IPS-NIHi7 (cell line): Measurements from ENCODE around the gene C2CD4D.

Source experiments
- DNase-seq: peaks from one replicate; pipeline ENCODE4 v3.0.0; 2012; ENCODE audit warnings: mixed read lengths; ENCODE audit errors: extremely low spot score

C2CD4D gene

DNA sequence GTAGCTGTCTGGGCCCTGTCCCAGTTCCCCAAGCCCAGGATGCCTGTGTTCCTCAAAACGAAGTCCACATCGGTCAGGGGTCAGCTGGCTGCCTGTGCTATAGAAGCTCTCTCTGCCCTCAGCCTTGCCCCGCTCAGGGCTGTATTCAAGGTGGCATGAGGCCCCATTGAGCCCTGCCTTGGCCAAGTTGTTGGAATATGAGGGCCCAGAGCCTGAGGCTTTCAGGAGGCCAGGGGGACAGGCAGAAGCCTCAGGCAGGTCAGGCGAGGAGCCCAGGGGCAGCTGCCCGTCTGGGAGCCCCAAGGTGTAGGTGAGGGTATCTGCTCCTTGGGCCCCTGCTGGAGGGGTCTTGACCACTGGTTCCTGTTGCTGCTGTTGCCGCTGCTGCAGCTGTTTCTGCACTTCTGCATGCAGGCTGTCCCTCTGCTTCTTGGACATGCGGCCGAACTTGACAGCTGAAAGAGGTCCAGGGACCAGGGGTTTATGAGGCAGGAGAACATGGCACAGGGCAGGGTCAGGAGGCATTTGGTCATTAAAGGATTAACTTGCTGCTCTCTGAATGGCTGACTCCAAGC, 24.6 kb downstream of the C2CD4D start:
- no peak for DNase-seq

DNA sequence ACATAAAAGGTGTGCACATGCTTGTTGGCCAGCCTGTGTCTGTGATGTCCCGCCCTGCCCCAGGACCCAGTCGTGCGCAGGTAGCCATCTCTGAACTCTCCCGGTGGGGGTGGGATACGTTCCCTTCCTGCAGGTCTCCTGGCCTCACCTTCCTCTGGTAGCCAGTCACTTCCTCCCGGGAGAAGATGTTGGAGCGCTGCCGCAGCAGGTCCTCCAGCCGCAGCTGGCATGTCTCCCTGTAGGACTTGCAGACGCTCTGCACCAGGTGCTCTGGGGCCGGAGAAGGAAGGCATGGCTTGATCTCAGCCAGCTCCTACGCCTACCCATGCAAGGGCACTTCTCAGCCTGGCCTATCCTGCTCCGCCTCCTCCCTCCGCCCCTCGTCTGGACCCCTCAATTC, 25.2 kb downstream of the C2CD4D start:
- DNase-seq, result no peak

DNA sequence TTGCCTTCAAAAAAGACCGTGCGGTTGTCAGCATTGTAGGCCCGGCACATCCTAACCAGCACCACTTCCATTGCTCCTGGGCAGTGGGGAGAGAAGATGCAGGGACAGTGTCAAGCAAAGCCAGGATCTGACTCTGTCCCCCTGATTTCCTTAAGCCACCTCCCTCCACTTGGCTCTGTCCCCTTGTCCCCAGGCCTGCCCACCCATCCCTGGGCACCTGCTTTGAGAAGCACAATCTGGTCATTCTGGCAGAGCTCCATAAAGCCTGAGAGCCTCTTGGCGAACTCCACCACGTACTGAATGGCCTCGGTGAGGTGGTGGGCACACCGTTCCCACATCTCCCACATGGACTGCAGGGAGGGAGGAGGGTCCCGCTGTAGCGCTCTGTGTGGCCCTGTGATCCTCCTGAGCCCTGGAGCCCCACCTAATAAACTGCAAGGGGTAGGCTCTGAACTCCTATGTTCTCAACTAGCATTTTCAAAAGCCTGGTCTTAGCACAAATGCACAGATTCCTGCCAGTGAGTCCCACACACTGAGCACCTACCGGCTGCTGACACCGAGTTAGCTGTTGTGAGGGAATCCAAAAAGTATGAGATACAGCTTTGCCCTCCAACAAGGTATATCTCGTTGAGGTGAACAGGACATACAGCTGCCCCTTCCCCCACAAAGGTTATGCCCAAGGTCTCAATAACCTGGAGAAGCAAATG, 26.2 kb downstream of the C2CD4D start:
- DNase-seq, result no peak

DNA sequence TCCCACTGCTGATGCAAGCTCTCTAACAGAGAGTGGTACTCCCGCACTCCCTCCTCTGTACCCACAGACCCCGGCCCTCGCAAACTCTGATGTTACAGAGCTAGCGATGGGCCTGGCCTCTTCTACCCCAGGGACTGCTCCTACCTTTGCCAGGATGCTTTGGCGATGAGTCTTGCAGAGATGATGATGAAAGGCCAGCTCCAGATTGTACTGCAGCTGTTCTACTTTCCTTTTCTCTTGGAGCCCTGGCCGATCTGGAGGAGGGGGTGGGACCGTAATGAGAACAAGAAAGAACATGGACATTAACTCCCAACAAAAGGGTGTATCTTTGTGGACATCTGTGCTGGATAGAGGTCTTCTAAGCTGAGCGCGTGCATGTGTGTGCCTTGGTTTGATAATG, 28.4 kb downstream of the C2CD4D start:
- no peak for DNase-seq

DNA sequence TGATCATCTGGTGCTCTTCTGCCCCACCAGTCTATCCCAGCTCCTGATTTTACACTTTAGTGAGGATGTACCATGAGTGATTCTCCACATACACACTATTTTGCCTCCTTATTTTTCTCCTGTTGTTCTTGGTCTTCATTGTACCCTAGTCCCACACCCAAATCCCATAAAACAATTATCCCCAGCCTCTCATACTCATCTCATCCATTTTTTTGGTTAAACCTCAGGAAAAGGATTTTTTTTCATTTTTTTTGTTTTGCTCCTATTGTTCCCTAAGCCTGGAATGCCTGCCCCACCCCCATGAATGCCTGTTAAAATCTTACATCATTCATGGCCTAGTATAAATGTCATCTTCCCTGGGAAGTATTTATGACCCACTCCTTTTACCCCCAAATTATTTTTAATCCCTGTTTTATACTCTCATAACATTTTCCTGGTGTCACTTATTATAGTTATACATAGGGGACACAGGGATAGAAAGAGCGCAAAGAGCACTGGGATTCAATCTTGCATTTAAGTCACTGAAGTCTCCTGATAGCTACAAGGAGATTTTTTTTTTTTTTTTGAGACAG, 29.5 kb downstream of the C2CD4D start:
- no peak for DNase-seq

DNA sequence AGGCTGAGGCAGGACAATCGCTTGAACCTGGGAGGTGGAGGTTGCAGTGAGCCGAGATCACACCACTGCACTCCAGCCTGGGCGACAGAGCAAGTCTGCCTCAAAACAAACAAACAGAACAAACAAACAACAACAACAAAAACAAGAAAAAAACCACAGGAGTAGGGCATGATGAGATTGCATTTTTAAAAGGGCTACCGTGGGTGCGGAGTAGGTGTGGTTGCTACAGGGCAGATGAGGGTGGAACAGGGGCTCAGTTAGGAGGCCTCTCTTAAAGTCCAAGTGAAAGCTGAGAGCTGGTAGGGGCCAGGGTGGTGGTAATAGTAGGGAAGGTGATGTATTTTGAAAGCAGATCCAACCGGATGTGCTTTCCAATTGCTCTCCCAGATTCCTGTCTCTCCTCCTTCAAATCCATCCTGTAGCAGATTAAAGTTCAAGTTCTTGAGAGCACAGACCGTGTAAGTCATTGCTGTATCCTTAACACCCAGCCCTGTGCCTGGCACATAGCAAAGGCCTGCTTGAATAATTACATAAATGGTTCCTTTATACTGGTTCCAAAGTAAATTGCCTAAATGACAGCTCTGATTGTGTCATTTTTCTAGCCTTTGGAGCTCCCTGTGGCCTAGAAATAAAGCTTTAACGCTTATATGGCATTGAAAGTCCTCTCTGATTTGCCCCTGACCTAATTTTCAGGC, 30.2 kb downstream of the C2CD4D start:
- no peak for DNase-seq

DNA sequence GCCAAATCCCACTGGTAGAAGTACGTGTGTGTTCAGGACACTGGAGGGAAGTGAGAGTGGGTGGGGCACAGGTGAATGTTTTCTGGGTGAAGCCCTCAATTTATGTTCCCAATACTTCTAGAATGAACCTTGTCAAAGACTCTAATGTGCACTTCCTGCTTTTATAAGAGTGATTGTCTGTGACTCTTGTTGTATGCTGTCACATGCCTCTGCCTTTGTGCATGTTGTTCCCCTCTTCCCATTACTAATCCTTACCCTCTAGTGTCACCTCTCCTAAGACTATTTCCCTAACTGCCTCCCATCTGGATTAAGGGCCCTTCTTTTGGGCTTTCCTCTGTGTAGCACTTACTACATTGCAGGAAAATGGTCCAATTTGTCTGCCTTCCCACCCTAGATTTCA, 31.9 kb downstream of the C2CD4D start:
- DNase-seq, result no peak

DNA sequence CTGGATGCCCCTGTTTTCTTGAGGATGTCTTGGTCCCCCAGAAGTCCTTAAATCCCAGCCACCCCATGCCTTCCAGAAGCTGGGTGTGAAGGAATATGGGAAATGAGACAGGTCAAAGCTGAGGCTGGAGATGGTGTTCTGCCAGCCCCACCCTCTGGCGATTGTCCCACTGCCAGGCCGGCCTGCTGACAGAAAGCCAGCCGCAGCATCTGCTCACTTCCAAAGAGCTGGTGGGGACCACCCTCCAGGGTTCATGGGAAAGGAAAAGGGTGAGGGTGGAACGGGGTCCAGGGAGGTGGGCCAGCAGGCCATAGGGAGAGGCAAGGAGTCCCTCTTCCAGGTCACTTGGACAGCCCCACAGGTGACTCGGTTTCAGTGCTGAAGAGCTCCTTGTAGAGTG, 32.5 kb downstream of the C2CD4D start:
- DNase-seq, result no peak

DNA sequence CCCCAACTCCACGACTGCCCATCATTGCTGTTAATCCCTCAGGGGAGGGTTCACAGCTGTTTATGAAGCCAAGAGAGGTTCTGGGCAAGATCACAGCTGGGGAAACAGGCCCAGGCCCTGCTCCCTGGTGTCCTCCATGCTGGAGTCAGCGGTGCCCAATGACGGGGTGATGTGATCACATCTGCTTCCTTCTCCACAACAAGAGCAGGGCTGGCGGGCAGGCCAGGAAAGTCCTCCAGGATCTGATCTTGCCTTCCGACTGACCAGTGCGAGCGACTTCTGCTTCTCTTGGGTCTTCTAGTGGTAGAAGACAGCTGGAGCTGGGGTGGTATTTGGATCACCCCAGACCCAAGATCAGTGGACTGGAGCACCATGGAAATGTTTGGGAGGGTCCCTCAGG, 33.5 kb downstream of the C2CD4D start:
- DNase-seq, result no peak

DNA sequence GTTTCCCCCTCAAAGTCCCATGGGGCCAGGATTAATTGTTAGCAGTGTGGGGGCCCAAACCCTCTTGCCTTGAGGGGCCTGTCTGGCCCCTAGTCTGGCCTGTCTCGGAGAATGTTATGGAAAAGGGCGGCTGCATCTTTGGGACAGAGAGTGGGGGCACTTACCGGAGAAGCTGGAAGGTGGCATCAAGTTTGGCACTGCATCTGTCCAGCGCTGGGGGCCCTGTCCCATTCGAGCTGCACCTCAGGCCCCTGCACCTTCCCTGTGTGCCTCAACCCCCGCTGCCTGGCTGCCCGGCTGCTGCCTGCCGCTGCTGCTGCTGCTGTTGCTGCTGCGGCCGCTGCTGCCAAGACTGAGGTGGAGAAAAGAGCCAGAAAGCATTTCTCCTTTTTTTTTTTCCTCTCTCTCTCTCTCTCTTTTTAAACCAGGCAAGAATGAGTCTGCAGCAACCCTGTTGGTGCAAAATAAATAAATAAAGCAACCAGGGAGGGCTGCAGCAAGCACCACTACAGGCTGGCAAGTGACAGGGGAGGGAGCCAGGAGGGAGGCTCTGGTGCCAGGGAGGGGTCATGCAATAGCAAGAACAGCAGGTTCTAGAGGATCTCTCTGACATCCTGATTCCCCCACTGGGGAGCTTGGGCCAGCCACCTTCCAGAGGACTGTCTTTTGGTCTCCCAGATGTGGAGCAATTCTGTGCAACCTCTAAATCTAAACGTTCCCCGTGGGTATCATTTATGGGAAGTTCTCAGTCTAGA, 34.4 kb downstream of the C2CD4D start, which contains the start of gene LINGO4:
Gene LINGO4 (minus strand): TSS at position 354 of the 755 bp plus-strand sequence. CDS start 2,715 bp downstream, outside the sequence.
- no peak for DNase-seq

DNA sequence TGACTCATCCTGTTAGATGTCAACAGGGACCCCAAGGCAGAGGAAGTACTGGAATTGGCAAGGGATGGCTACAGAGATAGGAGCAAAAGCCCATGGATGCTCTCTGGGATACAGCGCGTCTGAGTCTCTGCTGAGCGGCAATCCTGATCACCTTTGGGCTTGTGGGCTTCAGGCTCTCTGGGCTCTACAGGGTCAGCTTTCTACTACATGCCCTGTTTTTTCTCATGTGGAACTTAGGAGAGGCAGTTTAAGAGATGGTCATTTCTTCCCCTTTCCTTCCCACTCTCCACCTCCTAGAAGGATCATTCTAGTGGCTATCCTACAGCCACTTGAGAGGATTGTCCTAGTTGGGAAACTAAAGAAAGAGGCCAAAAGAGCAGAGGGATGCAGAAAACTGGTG, 35.7 kb downstream of the C2CD4D start:
- no peak for DNase-seq

DNA sequence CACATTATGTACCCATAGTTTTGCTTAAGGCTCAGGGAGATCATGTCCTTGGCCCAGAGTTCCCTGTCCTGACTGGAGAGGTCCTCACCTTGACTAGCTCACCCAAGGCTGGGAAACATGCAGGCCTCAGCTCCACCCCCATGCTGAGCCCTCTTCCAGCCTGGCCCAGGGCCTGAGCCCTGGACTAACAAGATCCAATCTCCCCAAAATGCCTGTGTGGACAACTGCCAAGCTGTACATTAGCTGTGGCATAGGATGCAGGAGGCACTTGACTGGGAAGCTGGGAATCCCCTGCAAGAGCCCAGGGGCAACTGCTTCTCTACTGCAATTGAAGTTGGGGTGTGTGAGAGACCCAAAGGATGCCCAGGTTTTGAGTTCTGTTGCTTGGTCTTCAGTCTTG, 36.5 kb downstream of the C2CD4D start:
- DNase-seq, result no peak

DNA sequence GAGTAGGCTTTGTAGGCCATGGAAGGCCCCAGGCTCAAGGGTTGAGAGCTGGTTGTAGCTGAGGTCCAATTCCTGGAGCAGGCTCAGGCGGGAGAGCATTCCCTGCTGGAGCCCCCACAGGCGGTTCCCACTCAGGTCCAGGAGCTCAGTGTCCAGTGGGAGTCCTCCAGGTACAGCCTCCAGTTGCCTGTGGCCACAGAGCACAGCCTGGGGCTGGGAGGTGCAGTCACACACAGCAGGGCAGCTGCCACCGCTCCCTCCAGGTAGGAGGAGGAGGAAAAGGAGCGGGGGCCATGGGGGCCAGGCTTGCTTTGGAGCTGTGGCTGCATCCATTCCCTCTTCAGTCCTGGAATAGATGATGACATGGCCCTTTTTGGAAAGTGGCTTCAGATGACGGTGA, 37.2 kb downstream of the C2CD4D start:
- no peak for DNase-seq

DNA sequence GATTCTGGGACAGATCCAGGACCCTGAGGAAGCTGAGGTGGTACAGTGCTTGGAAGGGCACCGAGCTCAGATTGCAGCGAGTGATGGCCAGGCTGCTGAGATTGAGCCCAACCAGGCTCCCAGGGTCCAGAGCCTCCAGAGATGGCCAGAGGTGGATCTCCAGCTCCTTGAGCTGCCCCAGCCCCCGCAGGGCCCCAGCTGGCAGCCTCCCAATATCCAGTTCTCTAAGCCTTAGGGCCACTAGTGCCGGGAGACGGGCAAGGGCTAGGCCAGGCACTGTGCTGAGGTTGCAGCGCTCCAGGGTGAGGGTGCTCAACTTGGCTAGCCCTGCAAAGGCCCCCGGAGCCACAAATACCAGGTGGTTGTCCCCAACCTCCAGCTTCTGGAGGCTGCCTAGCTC, 37.8 kb downstream of the C2CD4D start:
- DNase-seq, result no peak

DNA sequence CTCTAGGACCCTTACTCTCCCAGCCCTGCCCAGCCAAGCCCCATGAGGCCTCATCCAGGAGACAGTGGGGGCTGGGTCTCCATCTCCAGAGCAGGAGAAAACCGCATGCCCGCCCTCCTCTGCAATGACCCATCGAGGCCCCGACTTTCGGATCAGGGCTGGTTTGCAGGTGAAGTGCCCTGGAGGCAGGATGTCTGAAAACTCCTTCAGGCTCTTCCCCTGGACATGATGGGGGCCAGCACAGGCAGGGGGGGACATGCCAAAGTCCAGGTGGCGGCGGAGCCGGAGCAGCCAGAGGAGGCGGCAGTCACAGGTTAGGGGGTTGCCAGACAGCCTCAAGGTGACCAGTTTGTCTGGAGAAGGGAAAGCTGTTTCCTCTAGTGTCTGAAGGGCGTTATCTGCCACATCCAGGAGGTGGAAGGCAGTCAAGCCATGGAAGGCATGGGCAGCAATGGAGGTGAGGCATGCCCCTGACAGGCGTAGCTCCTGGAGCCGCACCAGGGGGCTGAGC, 38.3 kb downstream of the C2CD4D start:
- DNase-seq, result no peak

DNA sequence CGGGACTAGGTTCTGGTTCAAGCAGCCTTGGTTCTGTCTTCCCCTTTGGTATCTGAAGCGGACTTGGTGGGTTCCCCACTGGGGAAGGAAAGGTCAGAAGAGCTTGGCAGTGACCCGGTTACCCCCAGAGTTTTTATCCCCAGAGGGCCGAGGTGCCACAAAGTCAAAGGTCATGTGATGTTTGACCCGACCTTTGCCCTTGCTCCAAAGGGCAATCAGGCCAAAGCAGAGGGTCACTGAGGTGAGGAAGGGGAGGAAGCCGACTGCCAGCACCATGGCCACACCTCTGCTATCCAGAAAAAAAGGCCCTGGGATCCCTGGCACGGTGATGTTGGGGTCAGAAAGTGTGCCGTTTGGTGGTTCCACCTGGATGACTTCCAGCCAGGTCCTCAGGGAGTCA, 38.8 kb downstream of the C2CD4D start:
- DNase-seq, result no peak

DNA sequence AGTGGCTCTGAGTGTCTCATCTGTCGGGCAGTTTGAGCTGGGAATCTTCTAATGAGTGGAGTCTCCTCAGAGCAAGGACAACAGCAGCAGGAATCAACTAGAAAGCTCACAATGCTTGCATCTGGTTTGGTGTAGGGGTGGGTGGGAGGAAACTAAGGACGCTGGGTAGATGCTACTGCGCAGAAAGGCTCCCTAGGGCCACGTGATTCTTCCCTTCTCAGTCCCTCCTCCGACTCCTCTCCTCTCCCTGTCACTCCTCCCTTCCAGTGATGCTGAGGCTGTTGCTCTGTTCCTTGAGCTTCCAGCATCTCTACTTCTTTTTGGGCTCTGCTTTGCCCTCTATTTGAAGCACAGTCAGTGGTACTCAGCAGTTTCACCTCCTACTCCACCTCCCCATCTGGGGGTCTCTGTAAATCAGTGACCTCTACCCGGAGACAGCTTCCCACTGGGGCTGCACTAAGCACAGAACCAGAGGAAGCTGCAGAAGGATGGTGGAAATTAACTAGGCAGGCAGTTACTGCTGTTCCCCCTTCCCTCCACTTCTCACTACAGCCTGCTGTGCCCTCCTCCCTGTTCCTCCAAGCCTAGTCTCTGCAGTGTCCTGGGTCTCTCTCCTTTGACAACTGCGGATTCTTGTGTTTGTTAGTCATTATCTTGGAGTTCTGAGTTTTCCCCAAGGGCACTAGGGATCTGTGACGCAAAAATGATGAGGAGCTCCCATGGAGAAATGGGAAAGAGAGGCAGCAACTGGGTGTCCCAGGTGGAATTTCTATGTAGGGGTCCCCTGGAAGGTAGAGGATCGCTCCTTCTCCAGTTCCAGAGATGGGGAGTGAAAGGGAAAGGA, 40.2 kb downstream of the C2CD4D start:
- no peak for DNase-seq

DNA sequence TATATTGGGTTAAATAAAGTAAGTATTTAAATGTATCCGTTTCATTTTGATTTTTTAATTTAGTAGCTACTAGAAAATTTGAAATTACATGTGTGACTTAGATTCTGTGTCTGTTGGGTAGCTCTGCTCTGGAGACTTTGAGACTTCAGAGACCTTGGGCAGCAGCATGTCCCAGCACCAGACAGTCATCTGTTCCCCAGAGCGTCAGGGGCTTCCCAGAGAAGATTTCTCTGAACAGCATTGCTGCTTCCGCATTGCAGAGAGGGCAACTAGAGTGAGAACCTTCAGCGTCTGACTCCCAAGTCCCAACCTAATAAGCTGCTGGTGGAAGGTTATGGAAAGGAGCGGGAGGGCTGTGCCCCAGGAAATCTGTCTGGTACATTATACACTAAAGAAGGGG, 41.0 kb downstream of the C2CD4D start:
- DNase-seq, result no peak

DNA sequence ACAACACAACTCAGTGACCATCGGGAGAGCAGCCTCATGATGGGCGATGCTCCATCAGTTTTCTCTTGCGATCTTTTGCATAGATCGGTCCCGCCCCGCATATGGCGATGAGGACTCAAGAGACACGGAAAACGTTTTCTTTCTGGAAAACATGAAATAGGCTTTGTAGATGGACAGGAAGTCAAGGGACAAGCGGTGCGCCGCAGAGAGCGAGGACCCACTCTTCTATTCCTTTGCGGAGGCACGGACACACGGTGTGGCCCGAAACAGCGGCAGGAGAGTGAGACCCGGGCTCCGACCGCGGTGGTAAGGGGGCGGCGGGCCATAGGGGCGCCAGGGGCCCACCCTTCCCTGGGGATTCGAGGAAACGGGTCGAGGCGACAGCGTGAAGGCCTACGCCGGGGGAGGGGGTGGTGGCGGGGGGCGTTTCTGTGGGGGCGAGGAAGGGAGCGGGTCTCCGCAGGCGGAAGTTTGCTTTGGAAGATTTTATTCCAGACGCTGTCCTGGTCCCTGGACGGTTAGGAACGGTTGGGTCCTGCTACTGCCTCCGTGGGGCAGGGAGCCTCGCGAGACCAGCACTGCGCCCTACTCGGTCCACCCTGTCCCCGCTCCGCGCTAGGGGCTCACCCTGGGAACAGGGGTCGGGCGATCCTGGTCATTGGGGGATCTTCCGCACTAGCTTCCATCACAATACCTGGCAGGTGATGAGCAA, 48.5 kb downstream of the C2CD4D start:
- DNase-seq, result no peak
